Hematopoietic multipotent progenitor cell treated with erythropoietin and hydrocortisone succinate and interleukin-3 and kit ligand, for 17 days (in vitro differentiated cells): ENCODE data around the gene AP3B1.

Source experiments
- DNase-seq: peaks from one replicate; pipeline ENCODE4 v3.0.0-alpha.2; 2015; ENCODE audit warnings: low spot score

Gene AP3B1

GRCh38 chr5:78288246-78288645 lies 6.3 kb downstream of the AP3B1 start:
- DNase-seq: no peak

GRCh38 chr5:78287833-78288232 lies 6.7 kb downstream of the AP3B1 start:
- no peak for DNase-seq

- no peak for DNase-seq
Observed at GRCh38 chr5:78287169-78287568, 7.3 kb downstream of the AP3B1 start.

GRCh38 chr5:78286290-78286689 lies 8.2 kb downstream of the AP3B1 start:
- DNase-seq: no peak

- DNase-seq: no peak
Observed at GRCh38 chr5:78283802-78284201, 10.7 kb downstream of the AP3B1 start.

GRCh38 chr5:78283105-78283504 lies 11.4 kb downstream of the AP3B1 start:
- no peak for DNase-seq

GRCh38 chr5:78280261-78280660 lies 14.2 kb downstream of the AP3B1 start:
- no peak for DNase-seq

- no peak for DNase-seq
Observed at GRCh38 chr5:78279194-78279593, 15.3 kb downstream of the AP3B1 start.

- DNase-seq: no peak
Observed at GRCh38 chr5:78277715-78278114, 16.8 kb downstream of the AP3B1 start.

- DNase-seq: no peak
Observed at GRCh38 chr5:78275998-78276543, 18.4 kb downstream of the AP3B1 start.

- no peak for DNase-seq
Observed at GRCh38 chr5:78274540-78275197, 19.8 kb downstream of the AP3B1 start.

- DNase-seq: no peak
Observed at GRCh38 chr5:78273436-78273835, 21.1 kb downstream of the AP3B1 start.

- no peak for DNase-seq
Observed at GRCh38 chr5:78271766-78272165, 22.7 kb downstream of the AP3B1 start.

- peak; percentile 21 for DNase-seq
Observed at GRCh38 chr5:78269088-78269703, 25.3 kb downstream of the AP3B1 start.

GRCh38 chr5:78268356-78268755 lies 26.1 kb downstream of the AP3B1 start:
- no peak for DNase-seq

- DNase-seq: no peak
Observed at GRCh38 chr5:78265163-78265562, 29.3 kb downstream of the AP3B1 start.

- no peak for DNase-seq
Observed at GRCh38 chr5:78264600-78264999, 29.9 kb downstream of the AP3B1 start.

GRCh38 chr5:78260771-78261170 lies 33.7 kb downstream of the AP3B1 start:
- DNase-seq: no peak

GRCh38 chr5:78253201-78253600 lies 41.3 kb downstream of the AP3B1 start:
- no peak for DNase-seq

GRCh38 chr5:78252715-78253114 lies 41.8 kb downstream of the AP3B1 start:
- no peak for DNase-seq

GRCh38 chr5:78251663-78252284 lies 42.7 kb downstream of the AP3B1 start:
- no peak for DNase-seq

GRCh38 chr5:78245136-78245535 lies 49.4 kb downstream of the AP3B1 start:
- DNase-seq: no peak

GRCh38 chr5:78243639-78244038 lies 50.9 kb downstream of the AP3B1 start:
- no peak for DNase-seq
